Measurements from ENCODE around the gene HSH2D.

HSH2D gene

GRCh38 chr19:16184665-16185122 is 41.2 kb downstream of the HSH2D start:
- Histone ChIP-seq H3K9me3 (replicated peaks; ENCODE audit: low read length) (no peaks in the 10 kb centered on the region), H3K4me3 (ENCODE audit: low read length) (peak overlapping the region; percentile 66), H3K4me1 (ENCODE audit: control insufficient read depth, insufficient read depth, low read length) (peaks cover 17% of the 10 kb centered on the region), H3K27me3 (ENCODE audit: control insufficient read depth, insufficient read depth, low read length) (no peaks in the 10 kb centered on the region), H3K9ac (ENCODE audit: low read depth, low read length) (peak overlapping the region; percentile 47), H3K36me3 (ENCODE audit: insufficient read depth, low read length) (peaks cover 23% of the 10 kb centered on the region), H3K4me2 (ENCODE audit: low read length) (peak overlapping the region; percentile 80)

GRCh38 chr19:16185123-16185767 is 41.8 kb downstream of the HSH2D start, which contains the start of gene FAM32A:
TSS of gene FAM32A (plus strand) at chr19:16185410. CDS start at chr19:16185443, 33 bp downstream.
- peaks cover 13% of the 10 kb centered on the region for H3K4me1 ChIP-seq (ENCODE audit: control insufficient read depth, insufficient read depth, low read length)
- H3K9me3 ChIP-seq (replicated peaks; ENCODE audit: low read length), result no peaks in the 10 kb centered on the region
- H3K4me3 ChIP-seq (ENCODE audit: low read length), result peak within 1 kb of the TSS; percentile 94
- no peaks in the 10 kb centered on the region for H3K27me3 ChIP-seq (ENCODE audit: control insufficient read depth, insufficient read depth, low read length)
- H3K9ac ChIP-seq (ENCODE audit: low read depth, low read length), result peak within 1 kb of the TSS; percentile 96
- H3K4me2 ChIP-seq (ENCODE audit: low read length), result peak within 1 kb of the TSS; percentile 86
- peaks cover 28% of the 10 kb centered on the region for H3K36me3 ChIP-seq (ENCODE audit: insufficient read depth, low read length)

GRCh38 chr19:16185768-16186123 is 42.3 kb downstream of the HSH2D start:
- no peaks in the 10 kb centered on the region for H3K9me3 ChIP-seq (replicated peaks; ENCODE audit: low read length)
- no peaks in the 10 kb centered on the region for H3K27me3 ChIP-seq (ENCODE audit: control insufficient read depth, insufficient read depth, low read length)
- H3K4me1 ChIP-seq (ENCODE audit: control insufficient read depth, insufficient read depth, low read length), result peaks cover 8% of the 10 kb centered on the region
- peak overlapping the region; percentile 86 for H3K4me2 ChIP-seq (ENCODE audit: low read length)
- peaks cover 33% of the 10 kb centered on the region for H3K36me3 ChIP-seq (ENCODE audit: insufficient read depth, low read length)
- H3K4me3 ChIP-seq (ENCODE audit: low read length), result peak overlapping the region; percentile 94
- H3K9ac ChIP-seq (ENCODE audit: low read depth, low read length), result peak overlapping the region; percentile 96

GRCh38 chr19:16188521-16188920 is 45.0 kb downstream of the HSH2D start:
- Histone ChIP-seq H3K9ac (ENCODE audit: low read depth, low read length) (no peak overlapping the region), H3K4me3 (ENCODE audit: low read length) (no peak overlapping the region), H3K4me2 (ENCODE audit: low read length) (no peak overlapping the region), H3K36me3 (ENCODE audit: insufficient read depth, low read length) (peaks cover 52% of the 10 kb centered on the region), H3K4me1 (ENCODE audit: control insufficient read depth, insufficient read depth, low read length) (peaks cover 6% of the 10 kb centered on the region), H3K27me3 (ENCODE audit: control insufficient read depth, insufficient read depth, low read length) (no peaks in the 10 kb centered on the region), H3K9me3 (replicated peaks; ENCODE audit: low read length) (no peaks in the 10 kb centered on the region)

- Histone ChIP-seq H3K4me3 (ENCODE audit: low read length) (no peak overlapping the region), H3K27me3 (ENCODE audit: control insufficient read depth, insufficient read depth, low read length) (no peaks in the 10 kb centered on the region), H3K4me2 (ENCODE audit: low read length) (no peak overlapping the region), H3K36me3 (ENCODE audit: insufficient read depth, low read length) (peaks cover 53% of the 10 kb centered on the region), H3K9me3 (replicated peaks; ENCODE audit: low read length) (no peaks in the 10 kb centered on the region), H3K4me1 (ENCODE audit: control insufficient read depth, insufficient read depth, low read length) (peaks cover 6% of the 10 kb centered on the region), H3K9ac (ENCODE audit: low read depth, low read length) (no peak overlapping the region)
These were observed 46.7 kb downstream of the HSH2D start for GRCh38 chr19:16190198-16190597.

GRCh38 chr19:16190736-16191135 is 47.3 kb downstream of the HSH2D start:
- Histone ChIP-seq H3K9me3 (replicated peaks; ENCODE audit: low read length) (no peaks in the 10 kb centered on the region), H3K27me3 (ENCODE audit: control insufficient read depth, insufficient read depth, low read length) (no peaks in the 10 kb centered on the region), H3K36me3 (ENCODE audit: insufficient read depth, low read length) (peaks cover 53% of the 10 kb centered on the region), H3K9ac (ENCODE audit: low read depth, low read length) (no peak overlapping the region), H3K4me1 (ENCODE audit: control insufficient read depth, insufficient read depth, low read length) (peaks cover 11% of the 10 kb centered on the region), H3K4me2 (ENCODE audit: low read length) (no peak overlapping the region), H3K4me3 (ENCODE audit: low read length) (no peak overlapping the region)

GRCh38 chr19:16191216-16191908 is 47.9 kb downstream of the HSH2D start:
- Histone ChIP-seq H3K36me3 (ENCODE audit: insufficient read depth, low read length) (peaks cover 53% of the 10 kb centered on the region), H3K9me3 (replicated peaks; ENCODE audit: low read length) (no peaks in the 10 kb centered on the region), H3K27me3 (ENCODE audit: control insufficient read depth, insufficient read depth, low read length) (no peaks in the 10 kb centered on the region), H3K4me2 (ENCODE audit: low read length) (no peak overlapping the region), H3K4me3 (ENCODE audit: low read length) (no peak overlapping the region), H3K9ac (ENCODE audit: low read depth, low read length) (no peak overlapping the region), H3K4me1 (ENCODE audit: control insufficient read depth, insufficient read depth, low read length) (peaks cover 17% of the 10 kb centered on the region)

GRCh38 chr19:16193466-16193865 is 50.0 kb downstream of the HSH2D start:
- Histone ChIP-seq H3K9ac (ENCODE audit: low read depth, low read length) (no peak overlapping the region), H3K4me1 (ENCODE audit: control insufficient read depth, insufficient read depth, low read length) (peaks cover 24% of the 10 kb centered on the region), H3K4me3 (ENCODE audit: low read length) (no peak overlapping the region), H3K27me3 (ENCODE audit: control insufficient read depth, insufficient read depth, low read length) (no peaks in the 10 kb centered on the region), H3K36me3 (ENCODE audit: insufficient read depth, low read length) (peaks cover 40% of the 10 kb centered on the region), H3K9me3 (replicated peaks; ENCODE audit: low read length) (no peaks in the 10 kb centered on the region), H3K4me2 (ENCODE audit: low read length) (no peak overlapping the region)

- H3K27me3 ChIP-seq (ENCODE audit: control insufficient read depth, insufficient read depth, low read length), result no peaks in the 10 kb centered on the region
- peak overlapping the region; percentile 96 for H3K9ac ChIP-seq (ENCODE audit: low read depth, low read length)
- H3K4me3 ChIP-seq (ENCODE audit: low read length), result peak overlapping the region; percentile 96
- H3K4me2 ChIP-seq (ENCODE audit: low read length), result peak overlapping the region; percentile 82
- H3K36me3 ChIP-seq (ENCODE audit: insufficient read depth, low read length), result peaks cover 18% of the 10 kb centered on the region
- peaks cover 41% of the 10 kb centered on the region for H3K4me1 ChIP-seq (ENCODE audit: control insufficient read depth, insufficient read depth, low read length)
- no peaks in the 10 kb centered on the region for H3K9me3 ChIP-seq (replicated peaks; ENCODE audit: low read length)
These were observed 53.7 kb downstream of the HSH2D start for GRCh38 chr19:16197188-16197621.

GRCh38 chr19:16197622-16198369 is 54.3 kb downstream of the HSH2D start, which contains the start of gene AP1M1:
TSS of gene AP1M1 (plus strand) at chr19:16197911. CDS start at chr19:16198027, 116 bp downstream.
- Histone ChIP-seq H3K9me3 (replicated peaks; ENCODE audit: low read length) (no peaks in the 10 kb centered on the region), H3K4me1 (ENCODE audit: control insufficient read depth, insufficient read depth, low read length) (peaks cover 41% of the 10 kb centered on the region), H3K4me3 (ENCODE audit: low read length) (peak within 1 kb of the TSS; percentile 96), H3K27me3 (ENCODE audit: control insufficient read depth, insufficient read depth, low read length) (no peaks in the 10 kb centered on the region), H3K4me2 (ENCODE audit: low read length) (peak within 1 kb of the TSS; percentile 82), H3K36me3 (ENCODE audit: insufficient read depth, low read length) (peaks cover 21% of the 10 kb centered on the region), H3K9ac (ENCODE audit: low read depth, low read length) (peak within 1 kb of the TSS; percentile 96)

GRCh38 chr19:16198370-16198651 is 54.8 kb downstream of the HSH2D start:
- peak overlapping the region; percentile 82 for H3K4me2 ChIP-seq (ENCODE audit: low read length)
- no peaks in the 10 kb centered on the region for H3K27me3 ChIP-seq (ENCODE audit: control insufficient read depth, insufficient read depth, low read length)
- H3K4me3 ChIP-seq (ENCODE audit: low read length), result peak overlapping the region; percentile 96
- peaks cover 41% of the 10 kb centered on the region for H3K4me1 ChIP-seq (ENCODE audit: control insufficient read depth, insufficient read depth, low read length)
- H3K9ac ChIP-seq (ENCODE audit: low read depth, low read length), result peak overlapping the region; percentile 96
- peaks cover 26% of the 10 kb centered on the region for H3K36me3 ChIP-seq (ENCODE audit: insufficient read depth, low read length)
- no peaks in the 10 kb centered on the region for H3K9me3 ChIP-seq (replicated peaks; ENCODE audit: low read length)

Data from skeletal muscle satellite cell (primary cell).